Measurements from ENCODE around the gene STPG1.

DNA sequence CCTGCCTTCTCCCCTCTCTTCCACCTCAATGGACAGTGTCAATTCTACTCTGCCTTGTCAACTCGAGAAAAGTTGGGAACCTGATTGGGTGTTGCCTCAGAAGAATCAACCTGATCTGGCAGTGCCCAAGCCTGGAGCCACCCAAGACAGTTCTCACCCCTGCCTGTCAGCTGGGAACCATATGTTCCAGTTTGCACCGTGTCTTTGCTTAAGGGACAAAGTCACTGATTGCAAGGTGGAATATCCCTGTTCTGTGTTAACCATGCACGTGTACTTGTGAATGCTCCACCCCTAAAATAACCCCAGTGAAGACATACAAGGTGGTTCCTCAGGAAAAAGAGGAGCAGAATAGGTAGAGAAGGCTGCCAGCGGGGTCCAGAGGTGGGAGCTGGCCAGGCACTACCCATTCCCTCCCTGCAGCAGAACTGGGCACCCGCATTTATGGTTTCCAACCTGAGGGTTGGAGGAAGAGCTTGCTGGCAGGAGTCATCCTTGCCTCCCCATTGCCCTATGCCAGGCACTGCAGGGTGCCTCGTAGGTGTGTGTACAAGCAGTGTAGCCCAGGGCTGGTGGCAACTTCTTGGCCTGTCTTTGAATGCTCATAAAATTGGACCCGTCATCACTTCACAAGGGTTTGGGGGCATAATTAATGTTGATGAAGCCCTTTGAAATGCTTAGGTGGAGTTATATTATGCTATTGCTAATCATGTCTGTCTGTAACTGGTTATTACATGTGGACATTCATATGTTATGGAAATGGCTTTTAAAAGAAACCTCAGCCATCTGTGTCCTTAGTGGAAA, 13.4 kb upstream of the STPG1 start:
- TF ChIP-seq, protein P1, sequence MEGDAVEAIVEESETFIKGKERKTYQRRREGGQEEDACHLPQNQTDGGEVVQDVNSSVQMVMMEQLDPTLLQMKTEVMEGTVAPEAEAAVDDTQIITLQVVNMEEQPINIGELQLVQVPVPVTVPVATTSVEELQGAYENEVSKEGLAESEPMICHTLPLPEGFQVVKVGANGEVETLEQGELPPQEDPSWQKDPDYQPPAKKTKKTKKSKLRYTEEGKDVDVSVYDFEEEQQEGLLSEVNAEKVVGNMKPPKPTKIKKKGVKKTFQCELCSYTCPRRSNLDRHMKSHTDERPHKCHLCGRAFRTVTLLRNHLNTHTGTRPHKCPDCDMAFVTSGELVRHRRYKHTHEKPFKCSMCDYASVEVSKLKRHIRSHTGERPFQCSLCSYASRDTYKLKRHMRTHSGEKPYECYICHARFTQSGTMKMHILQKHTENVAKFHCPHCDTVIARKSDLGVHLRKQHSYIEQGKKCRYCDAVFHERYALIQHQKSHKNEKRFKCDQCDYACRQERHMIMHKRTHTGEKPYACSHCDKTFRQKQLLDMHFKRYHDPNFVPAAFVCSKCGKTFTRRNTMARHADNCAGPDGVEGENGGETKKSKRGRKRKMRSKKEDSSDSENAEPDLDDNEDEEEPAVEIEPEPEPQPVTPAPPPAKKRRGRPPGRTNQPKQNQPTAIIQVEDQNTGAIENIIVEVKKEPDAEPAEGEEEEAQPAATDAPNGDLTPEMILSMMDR (IDR thresholded peaks at IDR 0.05), result no peak
- TF ChIP-seq POLR2A (IDR thresholded peaks at IDR 0.05), result no peak

Data from testis (tissue), 2 donors.